ENCODE measurements around the gene BEAN1. TPM values are rescaled to one million over a fixed set of nuclear protein-coding genes. Genes with fewer than 3 reads are reported as not detected.

BEAN1 gene
- total and polyA plus RNA-seq, 8 donors: 0.08 to 0.41 (median 0.14) TPM; not detected in 5

DNA sequence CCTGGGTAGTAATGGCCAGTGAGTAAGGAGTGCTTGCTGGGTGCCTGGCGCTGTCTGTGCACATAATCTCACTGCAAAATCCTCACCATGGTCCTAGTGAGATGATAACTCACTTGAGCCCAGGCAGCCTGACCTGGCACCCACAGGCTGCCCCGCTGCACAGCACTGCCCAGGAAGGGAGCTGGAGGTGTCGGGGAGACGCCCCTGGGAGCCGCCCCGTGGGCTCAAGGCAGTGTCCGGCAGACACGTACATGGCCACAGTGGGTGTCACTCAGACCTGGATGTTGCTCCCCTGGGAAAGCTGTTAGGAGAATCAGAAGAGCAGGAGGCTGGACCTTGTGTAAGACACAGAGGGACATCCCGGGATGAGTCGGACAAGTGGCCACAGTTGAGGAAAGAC, 44.2 kb downstream of the BEAN1 start:
- no peak for DNase-seq
- Histone ChIP-seq H3K4me3 (no peak overlapping the region), H3K9me3 (no peaks in the 10 kb centered on the region), H3K27me3 (no peaks in the 10 kb centered on the region), H3K4me1 (no peaks in the 10 kb centered on the region), H3K36me3 (no peaks in the 10 kb centered on the region), H3K27ac (no peak overlapping the region)
- intact Hi-C loops (cut with DNase I): no loop called here
- no peak for ATAC-seq
- FAIRE-seq: no peak
- whole genome bisulfite sequencing, 2 donors: 96% methylated on average over 10 of the region's 10 CpGs
- TF ChIP-seq, protein P1, sequence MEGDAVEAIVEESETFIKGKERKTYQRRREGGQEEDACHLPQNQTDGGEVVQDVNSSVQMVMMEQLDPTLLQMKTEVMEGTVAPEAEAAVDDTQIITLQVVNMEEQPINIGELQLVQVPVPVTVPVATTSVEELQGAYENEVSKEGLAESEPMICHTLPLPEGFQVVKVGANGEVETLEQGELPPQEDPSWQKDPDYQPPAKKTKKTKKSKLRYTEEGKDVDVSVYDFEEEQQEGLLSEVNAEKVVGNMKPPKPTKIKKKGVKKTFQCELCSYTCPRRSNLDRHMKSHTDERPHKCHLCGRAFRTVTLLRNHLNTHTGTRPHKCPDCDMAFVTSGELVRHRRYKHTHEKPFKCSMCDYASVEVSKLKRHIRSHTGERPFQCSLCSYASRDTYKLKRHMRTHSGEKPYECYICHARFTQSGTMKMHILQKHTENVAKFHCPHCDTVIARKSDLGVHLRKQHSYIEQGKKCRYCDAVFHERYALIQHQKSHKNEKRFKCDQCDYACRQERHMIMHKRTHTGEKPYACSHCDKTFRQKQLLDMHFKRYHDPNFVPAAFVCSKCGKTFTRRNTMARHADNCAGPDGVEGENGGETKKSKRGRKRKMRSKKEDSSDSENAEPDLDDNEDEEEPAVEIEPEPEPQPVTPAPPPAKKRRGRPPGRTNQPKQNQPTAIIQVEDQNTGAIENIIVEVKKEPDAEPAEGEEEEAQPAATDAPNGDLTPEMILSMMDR (IDR thresholded peaks at IDR 0.05): no peak

DNA sequence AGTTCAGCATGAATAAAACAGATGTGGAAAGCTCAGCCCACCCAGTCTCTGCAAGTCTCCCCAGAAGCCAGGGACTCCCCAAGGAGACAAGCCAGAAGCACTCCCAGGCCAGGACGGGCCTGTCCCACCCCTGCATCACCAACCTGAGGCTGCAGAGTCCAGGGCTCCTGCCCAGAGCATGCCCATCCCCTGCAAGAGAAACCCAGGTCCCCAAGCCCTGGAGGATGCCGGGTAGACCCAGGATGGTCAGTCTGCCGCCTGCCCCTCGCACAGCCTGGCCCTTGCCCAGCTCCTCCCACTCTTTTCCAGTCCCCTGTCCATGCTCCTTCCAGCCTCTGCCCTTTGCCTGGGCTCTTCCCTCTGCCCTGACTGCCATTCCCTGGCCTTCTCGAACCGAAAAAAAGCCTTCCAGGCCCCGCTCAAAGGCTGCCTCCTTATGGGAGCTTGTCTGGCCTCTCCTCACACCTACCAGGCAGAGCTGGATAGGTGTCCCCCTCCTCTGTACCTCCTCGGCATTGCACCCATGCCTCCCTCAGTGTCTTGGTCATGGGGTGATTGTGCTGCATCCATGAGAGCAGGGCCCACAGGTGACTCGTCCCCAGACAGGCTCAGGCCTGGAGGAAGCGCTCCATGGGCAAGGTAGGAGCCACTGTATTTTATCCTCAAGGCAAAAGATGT, 44.8 kb downstream of the BEAN1 start:
- DNase-seq (no peak), FAIRE-seq (no peak), ATAC-seq (no peak)
- no peaks in the 10 kb centered on the region for H3K36me3 ChIP-seq
- H3K4me3 ChIP-seq: no peak overlapping the region
- H3K9me3 ChIP-seq: no peaks in the 10 kb centered on the region
- TF ChIP-seq, protein P1 (IDR thresholded peaks at IDR 0.05): no peak
- no peaks in the 10 kb centered on the region for H3K4me1 ChIP-seq
- 87 to 88% methylated on average over 7 to 10 of the region's 10 CpGs for WGBS, 2 donors
- no peaks in the 10 kb centered on the region for H3K27me3 ChIP-seq
- no peak overlapping the region for H3K27ac ChIP-seq
- intact Hi-C loops (cut with DNase I): no loop called here

- intact Hi-C loops (cut with DNase I): no loop called here
- Histone ChIP-seq H3K36me3 (no peaks in the 10 kb centered on the region), H3K27ac (no peak overlapping the region), H3K4me1 (no peaks in the 10 kb centered on the region), H3K9me3 (no peaks in the 10 kb centered on the region), H3K27me3 (peaks cover 0 to 4% (median 0%) of the 10 kb centered on the region in 4 donors), H3K4me3 (no peak overlapping the region)
- FAIRE-seq: no peak
- ATAC-seq: no peak
- WGBS, 2 donors: 87 to 88% methylated on average over 15 of the region's 15 CpGs
- TF ChIP-seq, protein P1 (IDR thresholded peaks at IDR 0.05): no peak
- DNase-seq: no peak
Observed at GRCh38 chr16:66473051-66473571, 46.0 kb downstream of the BEAN1 start.

DNA sequence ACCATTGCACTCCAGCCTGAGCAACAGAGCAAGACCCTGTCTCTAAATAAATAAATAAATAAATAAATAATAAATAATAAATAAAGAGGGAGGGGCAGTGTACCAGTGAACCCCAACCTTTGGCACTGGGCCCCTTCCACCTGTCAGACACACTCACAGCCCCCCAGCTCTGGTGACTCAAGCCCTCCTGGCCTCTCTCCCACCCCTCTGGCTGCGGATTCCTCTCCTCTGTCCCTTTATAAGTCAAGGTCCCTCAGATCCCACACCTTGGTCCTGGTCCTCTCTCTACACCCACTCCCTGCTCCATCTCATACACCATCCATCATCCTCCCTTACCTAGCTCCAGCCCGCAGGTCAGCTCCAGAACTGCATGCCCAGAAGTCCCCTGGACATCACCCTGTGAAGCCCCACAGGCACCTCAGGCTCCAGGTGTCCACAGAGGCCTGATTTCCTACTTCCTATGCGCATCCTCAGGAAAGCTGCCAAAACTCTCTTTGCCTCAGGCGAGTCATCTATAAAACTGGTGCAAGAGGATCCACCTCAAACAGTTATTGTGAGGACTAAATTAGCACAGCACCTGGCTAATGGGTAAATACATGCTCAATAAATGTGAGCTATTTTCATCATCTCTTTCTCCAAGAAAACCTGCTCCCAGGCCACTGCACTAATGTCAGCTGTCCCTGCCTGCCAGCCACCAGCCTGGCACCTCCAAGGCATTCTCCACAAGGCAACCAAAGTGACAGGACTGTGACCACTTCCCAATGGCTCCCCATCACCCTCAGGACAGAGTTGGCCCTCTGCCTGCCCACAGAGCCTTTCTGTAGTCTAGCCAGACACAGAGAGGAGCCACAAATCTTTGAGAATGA, 46.8 kb downstream of the BEAN1 start:
- H3K9me3 ChIP-seq: no peaks in the 10 kb centered on the region
- WGBS, 2 donors: 78 to 86% methylated on average over 4 of the region's 4 CpGs
- ATAC-seq (no peak), DNase-seq (no peak), FAIRE-seq (no peak)
- intact Hi-C loops (cut with DNase I): no loop called here
- H3K27me3 ChIP-seq: peaks cover 0 to 6% (median 0%) of the 10 kb centered on the region in 4 donors
- TF ChIP-seq, protein P1 (IDR thresholded peaks at IDR 0.05): no peak
- H3K27ac ChIP-seq: no peak overlapping the region
- H3K36me3 ChIP-seq: no peaks in the 10 kb centered on the region
- no peaks in the 10 kb centered on the region for H3K4me1 ChIP-seq
- H3K4me3 ChIP-seq: no peak overlapping the region

All from pancreas (tissue), 10 donors.